DOHH2 (cell line): Measurements from ENCODE around the gene CCL2.

Source experiments
- H3F3A ChIP-seq: fragments of 200-600 bp; sonication (generic), shearing (Covaris generic); 2 replicates; pipeline ENCODE4 v1.6.0; 2016; ENCODE audit warnings: antibody characterized with exemption, mild to moderate bottlenecking; ENCODE audit not compliant: control insufficient read depth, insufficient read depth
- H3K27ac ChIP-seq: fragments of 200-600 bp; sonication (generic); 2 replicates; pipeline ENCODE4 v1.5.1; 2014; ENCODE audit warnings: low read depth, mild to moderate bottlenecking, low read length, moderate library complexity
- H3K27me3 ChIP-seq: fragments of 200-600 bp; sonication (generic); 2 replicates; pipeline ENCODE4 v1.6.1; 2014; ENCODE audit warnings: mild to moderate bottlenecking, low read length, mixed read lengths; ENCODE audit not compliant: control insufficient read depth
- H3K36me3 ChIP-seq: fragments of 200-600 bp; sonication (generic); 2 replicates; pipeline ENCODE4 v1.6.1; 2014; ENCODE audit warnings: mild to moderate bottlenecking, low read length, moderate library complexity, mixed read lengths; ENCODE audit not compliant: control insufficient read depth
- H3K4me1 ChIP-seq: fragments of 200-600 bp; sonication (generic); 2 replicates; pipeline ENCODE4 v1.6.1; 2014; ENCODE audit warnings: mild to moderate bottlenecking, low read length, mixed read lengths; ENCODE audit not compliant: control insufficient read depth
- H3K4me2 ChIP-seq: fragments of 200-600 bp; sonication (generic); 2 replicates; pipeline ENCODE4 v1.6.0; 2014; ENCODE audit warnings: mild to moderate bottlenecking, low read length, moderate library complexity
- H3K4me3 ChIP-seq: fragments of 200-600 bp; sonication (generic); 2 replicates; pipeline ENCODE4 v1.5.1; 2014; ENCODE audit warnings: mild to moderate bottlenecking, low read length, mixed read lengths
- H3K79me2 ChIP-seq: fragments of 200-600 bp; sonication (generic); 2 replicates; pipeline ENCODE4 v1.6.1; 2014; ENCODE audit warnings: mild to moderate bottlenecking, low read length, mixed read lengths; ENCODE audit not compliant: control insufficient read depth
- H3K9me2 ChIP-seq: fragments of 200-600 bp; sonication (generic); replicated peaks from 2 replicates; pipeline ENCODE4 v1.6.1; 2014; ENCODE audit warnings: mild to moderate bottlenecking, low read length, mixed read lengths; ENCODE audit not compliant: control insufficient read depth
- H3K9me3 ChIP-seq: fragments of 200-600 bp; sonication (generic); 2 replicates; pipeline ENCODE4 v1.6.1; 2014; ENCODE audit warnings: antibody characterized with exemption, low read length, mixed read lengths; ENCODE audit not compliant: control insufficient read depth, insufficient read depth
- H4K20me1 ChIP-seq: fragments of 200-600 bp; sonication (generic); 2 replicates; pipeline ENCODE4 v1.6.0; 2014; ENCODE audit warnings: low read depth, mild to moderate bottlenecking, antibody characterized with exemption, low read length, moderate library complexity; ENCODE audit not compliant: control insufficient read depth, insufficient read depth
- EZH2phosphoT487 ChIP-seq: fragments of 200-600 bp; sonication (generic); IDR thresholded peaks from 2 replicates; pipeline ENCODE4 v1.6.1; 2017; ENCODE audit warnings: borderline replicate concordance, mild to moderate bottlenecking, antibody characterized with exemption, low read length, moderate library complexity, mixed read lengths
- TF ChIP-seq, protein P1 (sequence below): fragments of 200-600 bp; sonication (generic); IDR thresholded peaks from one replicate; pipeline ENCODE4 v1.5.1; 2014; ENCODE audit warnings: antibody characterized with exemption, mild to moderate bottlenecking, low read depth, low read length; ENCODE audit not compliant: poor library complexity, severe bottlenecking

Gene CCL2

DNA sequence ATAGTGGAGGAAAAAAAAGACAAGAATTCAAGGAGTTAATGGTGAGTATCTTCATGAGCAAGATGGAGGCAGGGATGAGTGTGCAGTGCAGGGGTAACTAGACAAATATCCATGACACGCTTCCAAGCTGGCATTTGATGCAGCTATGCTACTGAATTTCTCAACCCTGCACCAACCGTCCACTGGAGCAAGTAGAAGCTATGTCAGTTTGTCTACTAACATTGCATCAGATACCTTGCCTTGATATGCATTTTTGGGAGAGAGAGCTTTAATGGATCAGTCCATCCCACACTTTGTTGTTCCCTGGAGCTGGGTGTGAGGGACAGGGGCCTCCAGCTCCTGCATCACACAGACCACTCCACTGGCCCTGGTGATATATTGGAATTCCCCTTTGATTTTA lies 46.9 kb downstream of the CCL2 start:
- Histone ChIP-seq H3K9me3 (no peaks in the 10 kb centered on the region), H4K20me1 (no peaks in the 10 kb centered on the region), H3K4me1 (no peaks in the 10 kb centered on the region), H3K9me2 (no peaks in the 10 kb centered on the region), H3K79me2 (no peaks in the 10 kb centered on the region), H3K36me3 (no peaks in the 10 kb centered on the region), H3K4me3 (no peak overlapping the region), H3K27me3 (no peaks in the 10 kb centered on the region), H3F3A (no peaks in the 10 kb centered on the region), H3K4me2 (no peak overlapping the region), H3K27ac (no peak overlapping the region)
- TF ChIP-seq EZH2phosphoT487, result no peak
- TF ChIP-seq, protein P1, sequence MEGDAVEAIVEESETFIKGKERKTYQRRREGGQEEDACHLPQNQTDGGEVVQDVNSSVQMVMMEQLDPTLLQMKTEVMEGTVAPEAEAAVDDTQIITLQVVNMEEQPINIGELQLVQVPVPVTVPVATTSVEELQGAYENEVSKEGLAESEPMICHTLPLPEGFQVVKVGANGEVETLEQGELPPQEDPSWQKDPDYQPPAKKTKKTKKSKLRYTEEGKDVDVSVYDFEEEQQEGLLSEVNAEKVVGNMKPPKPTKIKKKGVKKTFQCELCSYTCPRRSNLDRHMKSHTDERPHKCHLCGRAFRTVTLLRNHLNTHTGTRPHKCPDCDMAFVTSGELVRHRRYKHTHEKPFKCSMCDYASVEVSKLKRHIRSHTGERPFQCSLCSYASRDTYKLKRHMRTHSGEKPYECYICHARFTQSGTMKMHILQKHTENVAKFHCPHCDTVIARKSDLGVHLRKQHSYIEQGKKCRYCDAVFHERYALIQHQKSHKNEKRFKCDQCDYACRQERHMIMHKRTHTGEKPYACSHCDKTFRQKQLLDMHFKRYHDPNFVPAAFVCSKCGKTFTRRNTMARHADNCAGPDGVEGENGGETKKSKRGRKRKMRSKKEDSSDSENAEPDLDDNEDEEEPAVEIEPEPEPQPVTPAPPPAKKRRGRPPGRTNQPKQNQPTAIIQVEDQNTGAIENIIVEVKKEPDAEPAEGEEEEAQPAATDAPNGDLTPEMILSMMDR, result no peak

DNA sequence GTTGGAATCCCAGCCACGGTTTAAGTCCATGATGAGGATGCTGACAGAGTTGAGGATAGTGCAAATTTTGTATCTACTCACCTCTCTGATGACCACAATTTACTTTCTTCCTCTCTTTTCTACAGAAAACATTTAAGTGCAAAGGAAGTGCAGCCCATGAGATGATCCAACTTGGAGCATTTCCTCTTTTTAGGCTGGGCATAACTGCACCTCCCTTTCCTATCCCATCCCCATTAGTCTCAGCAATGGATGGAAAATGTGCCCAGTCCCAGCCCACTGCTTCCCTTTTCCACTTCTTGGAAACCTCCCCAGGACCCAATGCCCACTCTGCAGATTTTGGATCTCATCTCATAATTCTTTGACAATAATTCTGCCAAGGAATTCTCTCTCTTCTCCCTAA lies 47.6 kb downstream of the CCL2 start:
- Histone ChIP-seq H3K36me3 (no peaks in the 10 kb centered on the region), H3F3A (no peaks in the 10 kb centered on the region), H3K27ac (no peak overlapping the region), H3K27me3 (no peaks in the 10 kb centered on the region), H3K4me2 (no peak overlapping the region), H3K9me2 (no peaks in the 10 kb centered on the region), H4K20me1 (no peaks in the 10 kb centered on the region), H3K79me2 (no peaks in the 10 kb centered on the region), H3K9me3 (no peaks in the 10 kb centered on the region), H3K4me3 (no peak overlapping the region), H3K4me1 (no peaks in the 10 kb centered on the region)
- TF ChIP-seq, protein P1, result no peak
- no peak for TF ChIP-seq EZH2phosphoT487

DNA sequence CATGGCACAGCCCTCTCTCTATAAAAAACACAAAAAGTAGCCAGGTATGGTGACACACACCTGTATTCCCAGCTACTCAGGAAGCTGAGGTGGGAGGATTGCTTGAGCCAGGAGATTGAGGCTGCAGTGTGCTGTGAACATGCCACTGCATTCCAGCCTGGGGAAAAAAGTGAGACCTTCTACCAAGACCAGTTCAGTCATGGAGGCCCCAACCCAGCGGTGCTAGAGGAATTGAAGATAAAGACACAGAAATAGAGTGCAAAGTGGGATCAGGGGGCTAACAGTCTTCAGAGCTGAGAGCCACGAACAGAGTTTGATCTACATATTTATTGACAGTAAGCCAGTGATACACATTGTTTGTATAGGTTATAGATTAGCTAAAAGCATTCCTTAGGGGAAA lies 48.5 kb downstream of the CCL2 start:
- no peak overlapping the region for H3K4me2 ChIP-seq
- no peaks in the 10 kb centered on the region for H3K79me2 ChIP-seq
- H3K4me1 ChIP-seq, result no peaks in the 10 kb centered on the region

More for the DNA sequence above, 48.5 kb downstream of the CCL2 start:
- Histone ChIP-seq H3K9me3 (no peaks in the 10 kb centered on the region), H3K27ac (no peak overlapping the region), H3K27me3 (no peaks in the 10 kb centered on the region; the same call in 1 of the 2 replicates), H3K36me3 (no peaks in the 10 kb centered on the region), H3F3A (no peaks in the 10 kb centered on the region), H3K9me2 (no peaks in the 10 kb centered on the region), H3K4me3 (no peak overlapping the region), H4K20me1 (no peaks in the 10 kb centered on the region)
- TF ChIP-seq, protein P1, result no peak
- TF ChIP-seq EZH2phosphoT487, result no peak
